HG03457 (cell line): Measurements from ENCODE around the gene APOBEC3F.
A peak's percentile ranks its signal among the peaks of the same experiment; 100 is the strongest.
"Not testable (repeated sequence)": the region's sequence is repeated elsewhere in the genome, so short reads cannot be mapped to it uniquely, and the experiment has no call there.

Experiments
- ATAC-seq: cut with Tn5 transposase; IDR thresholded peaks from one replicate; pipeline ENCODE4 v1.9.1; 2021; ENCODE audit warnings: moderate number of reproducible peaks; ENCODE audit not compliant: unreplicated experiment

Gene APOBEC3F

DNA sequence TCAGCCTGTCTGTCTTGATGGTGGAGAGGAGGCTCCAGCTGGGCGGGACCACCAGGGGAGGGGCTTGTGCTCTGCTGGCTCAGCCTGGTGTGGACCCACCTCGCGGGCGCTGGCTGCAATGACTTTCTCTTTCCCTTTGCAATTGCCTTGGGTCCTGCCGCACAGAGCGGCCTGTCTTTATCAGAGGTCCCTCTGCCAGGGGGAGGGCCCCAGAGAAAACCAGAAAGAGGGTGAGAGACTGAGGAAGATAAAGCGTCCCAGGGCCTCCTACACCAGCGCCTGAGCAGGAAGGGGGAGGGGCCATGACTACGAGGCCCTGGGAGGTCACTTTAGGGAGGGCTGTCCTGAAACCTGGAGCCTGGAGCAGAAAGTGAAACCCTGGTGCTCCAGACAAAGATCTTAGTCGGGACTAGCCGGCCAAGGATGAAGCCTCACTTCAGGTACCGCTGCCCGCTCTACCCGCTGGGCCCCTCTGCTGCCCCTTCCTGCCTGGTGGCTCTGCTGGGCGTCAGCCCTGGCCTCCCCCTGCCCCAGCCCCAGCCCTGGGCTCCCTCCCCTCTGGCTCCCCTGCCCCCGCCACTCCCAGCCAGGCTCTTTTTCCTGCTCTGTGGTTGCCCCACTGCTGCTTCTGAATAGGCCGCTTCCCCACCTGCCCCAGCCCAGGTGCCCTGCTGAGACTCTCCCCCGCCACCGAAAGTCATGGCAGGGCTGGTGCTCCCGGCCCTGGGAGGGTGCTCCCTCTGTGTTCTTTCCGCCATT, at the start of gene APOBEC3F:
Gene APOBEC3F, plus strand, starts transcription at position 327 of the 759 bp plus-strand sequence. Its CDS starts 97 bp downstream, at position 424.
- peak; percentile 83 for ATAC-seq

DNA sequence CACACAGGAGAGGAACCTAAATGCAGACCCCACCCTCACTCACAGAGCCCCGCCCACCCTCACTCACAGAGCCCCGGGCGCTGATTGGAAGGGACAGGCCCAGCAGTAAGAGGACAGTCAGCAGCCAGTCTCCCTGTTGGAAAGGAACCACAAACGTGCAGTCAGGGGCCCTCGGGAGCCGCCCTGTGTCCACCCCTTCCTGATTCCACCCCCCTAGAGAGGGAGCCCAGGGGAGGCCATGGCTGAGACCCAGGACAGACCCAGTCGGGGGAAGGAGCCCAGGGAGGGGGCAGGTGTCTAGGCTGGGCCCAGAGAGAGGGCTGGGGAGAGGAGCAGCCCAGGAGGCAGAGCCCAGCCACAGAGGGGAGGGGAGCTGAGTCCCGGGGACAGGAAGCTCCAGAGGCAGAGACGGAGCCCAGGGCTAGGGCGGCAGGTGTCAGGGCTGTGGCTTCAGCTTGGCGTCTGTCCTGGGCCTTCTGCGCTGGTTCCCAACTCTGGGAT, 47.7 kb upstream of the APOBEC3F start:
- not testable (repeated sequence) for ATAC-seq

DNA sequence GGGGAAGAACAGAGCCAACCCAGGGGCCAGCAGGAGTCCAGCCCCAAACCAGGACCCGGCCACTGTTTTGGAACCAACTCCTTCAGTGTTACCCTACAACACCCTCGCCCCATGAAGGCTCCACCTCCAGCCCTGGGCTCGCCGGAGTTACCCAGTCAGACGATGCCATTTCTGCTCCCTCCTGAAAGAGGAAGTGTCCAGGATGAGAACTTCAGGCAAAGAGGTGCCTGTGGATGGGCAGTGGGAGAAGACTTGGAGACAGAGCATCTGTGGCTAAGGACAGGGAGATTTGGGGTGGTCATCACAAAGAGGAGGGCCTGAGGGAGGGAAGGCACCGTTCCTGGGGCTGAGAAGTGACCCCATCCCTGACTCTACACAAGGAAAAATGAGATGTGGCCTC, 44.6 kb upstream of the APOBEC3F start:
- no peak for ATAC-seq

DNA sequence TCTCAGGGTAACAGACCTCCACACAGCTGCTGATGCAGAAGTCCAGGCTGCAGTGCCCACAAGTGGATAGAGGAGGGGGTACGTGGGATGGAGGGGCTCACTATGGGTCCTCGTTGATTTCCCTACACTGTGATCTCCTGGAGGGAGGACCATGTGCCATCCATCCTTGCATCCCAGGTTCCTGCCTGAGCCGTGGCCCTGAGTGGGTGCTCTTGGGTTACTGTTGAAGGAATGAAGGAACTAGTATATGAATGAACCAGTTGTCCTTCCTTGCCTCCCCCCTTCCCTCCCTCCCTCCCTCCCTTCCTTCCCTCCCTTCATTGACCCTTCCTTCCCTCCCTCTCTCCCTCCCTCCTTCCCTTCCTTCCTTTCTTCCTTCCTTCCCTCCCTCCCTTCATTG, 43.1 kb upstream of the APOBEC3F start:
- ATAC-seq, result no peak

DNA sequence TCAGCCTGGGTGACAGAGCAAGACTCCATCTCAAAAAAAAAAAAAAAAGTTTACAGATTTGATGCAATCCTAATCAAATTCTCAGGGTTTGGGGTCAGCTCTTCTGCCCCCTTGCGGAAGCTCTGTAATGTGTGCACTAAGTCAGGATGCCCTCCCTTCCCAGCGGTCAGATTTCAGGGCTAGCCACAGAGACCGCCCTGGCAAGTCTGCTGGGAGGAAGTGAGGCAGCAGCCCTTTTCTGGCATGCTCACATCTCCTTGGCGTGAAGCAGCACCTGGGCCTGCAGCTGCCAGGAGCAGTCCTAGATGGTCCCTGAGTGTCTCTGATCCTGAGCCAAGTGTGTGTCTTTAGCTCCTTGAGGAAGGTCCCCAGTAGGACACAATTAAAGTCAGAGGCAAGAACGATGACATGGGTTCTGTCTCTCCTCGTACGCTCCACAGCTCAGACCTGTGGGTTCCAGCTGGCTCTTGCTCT, 37.5 kb upstream of the APOBEC3F start:
- ATAC-seq, result no peak

DNA sequence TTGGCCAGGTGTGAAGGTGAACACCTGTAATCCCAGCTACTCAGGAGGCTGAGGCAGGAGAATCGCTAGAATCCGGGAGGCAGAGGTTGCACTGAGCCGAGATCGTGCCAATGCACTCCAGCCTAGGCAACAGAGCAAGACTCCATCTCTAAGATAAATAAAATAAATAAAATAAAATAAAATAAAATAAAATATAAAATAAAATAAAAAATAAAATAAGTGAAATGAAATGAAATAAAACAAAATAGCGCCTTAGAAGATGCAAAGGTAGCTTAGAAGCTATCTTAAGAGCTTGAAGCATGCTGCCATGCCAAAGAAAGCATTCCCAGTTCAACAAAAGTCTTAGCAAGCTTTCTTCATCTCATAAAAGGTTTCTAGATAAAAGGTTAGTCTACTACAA, 33.5 kb upstream of the APOBEC3F start:
- ATAC-seq, result no peak

DNA sequence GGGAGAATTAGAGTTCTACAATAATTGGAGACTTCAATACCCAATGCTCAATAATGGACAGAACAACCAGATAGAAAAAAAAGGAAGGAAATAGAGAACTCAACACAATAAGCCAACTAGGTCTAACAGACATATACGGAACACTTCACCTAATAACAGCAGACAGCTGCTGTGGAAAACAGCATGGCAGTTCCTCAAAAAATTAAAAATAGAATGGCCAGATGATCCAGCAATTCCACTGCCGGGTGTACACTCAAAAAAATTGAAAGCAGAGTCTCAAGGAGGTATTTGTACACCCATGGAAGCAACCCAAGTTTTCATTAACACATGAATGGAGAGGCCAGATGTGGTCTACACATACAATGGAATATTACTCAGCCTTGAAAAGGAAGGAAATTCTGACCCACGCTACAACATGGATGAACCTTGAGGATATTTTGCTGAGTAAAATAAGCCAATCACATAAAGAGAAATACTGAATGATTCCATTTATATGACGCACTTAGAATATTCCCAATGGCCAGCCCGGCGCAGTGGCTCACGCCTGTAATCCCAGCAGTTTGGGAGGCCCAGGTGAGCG, 32.3 kb upstream of the APOBEC3F start:
- not testable (repeated sequence) for ATAC-seq

DNA sequence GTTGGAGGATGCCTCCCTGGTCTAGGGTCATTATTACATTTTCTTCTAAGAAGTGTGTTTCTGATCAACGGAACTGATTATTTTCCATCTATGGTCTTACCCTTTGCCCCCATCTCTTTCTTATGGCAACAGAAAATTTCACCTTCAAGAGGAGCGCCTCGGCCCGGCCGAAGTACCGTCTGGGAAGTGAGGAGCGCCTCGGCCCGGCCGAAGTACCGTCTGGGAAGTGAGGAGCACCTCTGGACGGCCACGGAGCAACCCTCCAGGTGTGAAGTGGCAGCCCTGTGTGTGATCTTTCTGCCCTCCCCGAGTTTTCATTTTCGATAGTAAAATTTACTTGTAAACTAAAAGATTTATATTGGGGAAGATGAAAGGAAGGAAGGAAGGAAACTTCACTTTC, 29.7 kb upstream of the APOBEC3F start:
- no peak for ATAC-seq

DNA sequence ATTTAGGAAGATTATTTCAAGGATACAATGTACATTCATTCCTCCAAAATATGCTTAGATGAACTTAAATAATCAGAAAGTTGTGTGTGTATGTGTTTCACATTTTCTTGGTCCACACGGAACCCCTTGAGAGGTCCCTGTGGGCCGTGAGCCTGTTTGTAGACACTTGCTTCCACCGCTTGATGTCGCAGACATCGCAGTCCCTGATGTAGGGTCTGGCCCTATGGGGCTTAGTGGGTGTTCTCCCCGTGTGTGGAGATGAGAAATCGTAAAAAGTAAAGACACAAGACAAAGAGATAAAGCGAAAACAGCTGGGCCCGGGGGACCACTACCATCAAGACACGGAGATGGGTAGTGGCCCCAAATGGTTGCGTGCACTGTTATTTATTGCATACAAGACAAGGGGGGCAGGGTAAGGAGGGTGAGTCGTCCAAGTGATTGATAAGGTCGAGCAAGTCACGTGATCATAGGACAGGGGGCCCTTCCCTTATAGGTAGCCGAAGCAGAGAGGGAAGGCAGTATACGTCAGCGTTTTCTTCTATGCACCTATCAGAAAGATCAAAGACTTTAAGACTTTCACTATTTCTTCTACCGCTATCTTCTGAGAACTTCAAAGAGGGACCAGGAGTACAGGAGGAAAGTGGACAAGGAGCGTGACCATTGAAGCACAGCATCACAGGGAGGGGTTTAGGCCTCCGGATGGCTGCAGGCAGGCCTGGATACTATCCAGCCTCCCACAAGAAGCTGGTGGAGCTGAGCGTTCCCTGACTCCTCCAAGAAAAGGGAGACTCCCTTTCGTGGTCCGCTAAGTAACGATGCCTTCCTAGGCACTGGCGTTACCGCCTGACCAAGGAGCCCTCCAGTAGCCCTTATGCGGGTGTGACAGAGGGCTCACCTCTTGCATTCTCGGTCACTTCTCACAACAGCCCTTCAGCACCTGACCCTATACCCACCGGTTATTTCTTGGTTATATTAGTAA, 27.8 kb upstream of the APOBEC3F start:
- no peak for ATAC-seq

DNA sequence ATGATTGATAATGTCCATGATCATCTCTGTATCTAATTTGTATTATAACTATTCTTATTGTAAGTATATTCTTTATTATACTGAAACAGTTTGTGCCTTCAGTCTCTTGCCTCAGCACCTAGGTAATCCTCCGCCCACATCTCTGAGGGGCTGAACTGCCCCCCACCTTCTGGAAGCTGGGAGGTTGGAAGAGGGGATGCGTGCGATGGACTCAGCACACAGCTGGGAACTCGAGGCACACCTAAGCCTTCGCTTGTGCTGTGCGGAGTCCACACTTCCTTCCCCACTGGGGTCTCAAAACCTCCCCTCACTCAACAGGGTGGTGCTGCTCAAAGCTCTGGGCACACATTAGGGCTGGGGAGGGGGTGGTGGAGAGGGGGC, 27.1 kb upstream of the APOBEC3F start:
- not testable (repeated sequence) for ATAC-seq

DNA sequence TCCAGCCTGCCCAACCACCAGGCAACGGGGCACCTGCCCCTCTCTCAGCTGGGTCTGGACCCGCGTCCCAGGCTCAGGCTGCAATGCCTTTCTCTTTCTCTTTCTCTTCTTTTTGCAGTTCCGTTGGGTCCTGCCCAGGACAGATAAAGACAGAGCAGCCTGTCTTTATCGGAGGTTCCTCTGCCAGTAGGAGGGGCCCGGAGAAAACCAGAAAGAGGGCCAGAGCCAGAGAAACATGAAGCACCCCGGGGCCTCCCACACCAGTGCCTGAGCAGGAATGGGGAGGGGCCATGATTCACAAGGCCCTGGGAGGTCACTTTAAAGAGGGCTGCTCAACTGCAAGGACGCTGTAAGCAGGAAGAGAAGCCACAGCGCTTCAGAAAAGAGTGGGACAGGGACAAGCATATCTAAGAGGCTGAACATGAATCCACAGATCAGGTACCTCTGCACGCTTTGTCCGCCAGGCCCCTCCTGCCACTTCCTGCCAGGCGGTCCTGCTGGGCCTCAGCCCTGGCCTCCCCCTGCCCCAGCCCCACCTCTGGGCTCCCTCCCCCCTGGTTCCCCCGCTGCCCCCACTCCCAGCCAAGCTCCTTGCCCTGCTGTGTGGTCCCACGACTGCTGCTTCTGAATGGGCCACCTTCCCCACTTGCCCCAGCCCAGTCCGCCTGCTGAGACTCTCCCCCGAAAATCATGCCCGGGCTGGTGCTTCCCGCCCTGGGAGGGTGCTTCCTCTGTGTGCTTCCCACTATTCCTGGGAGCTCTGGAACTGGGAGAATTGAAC, 26.5 kb upstream of the APOBEC3F start, which contains the start of gene APOBEC3C:
Gene APOBEC3C, plus strand, starts transcription at position 316 of the 781 bp plus-strand sequence. Its CDS starts 106 bp downstream, at position 422.
- no peak for ATAC-seq

DNA sequence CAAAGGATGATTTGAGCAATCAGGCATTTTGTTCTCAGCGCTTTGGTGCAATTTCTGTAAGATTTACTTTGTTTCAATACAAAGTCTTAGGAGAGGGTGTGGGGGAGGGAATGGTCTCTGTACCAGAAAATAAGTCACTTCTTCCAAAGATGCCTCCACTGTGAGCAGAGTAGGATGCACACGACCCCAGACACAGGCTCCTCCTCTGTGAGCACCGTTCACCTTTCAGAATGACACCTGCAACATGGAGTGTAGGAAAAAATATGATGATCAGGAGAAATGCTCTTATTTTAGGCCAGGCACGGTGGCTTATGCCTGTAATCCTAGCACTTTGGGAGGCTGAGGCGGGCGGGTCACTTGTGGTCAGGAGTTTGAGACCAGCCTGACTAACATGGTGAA, 25.9 kb upstream of the APOBEC3F start:
- not testable (repeated sequence) for ATAC-seq

DNA sequence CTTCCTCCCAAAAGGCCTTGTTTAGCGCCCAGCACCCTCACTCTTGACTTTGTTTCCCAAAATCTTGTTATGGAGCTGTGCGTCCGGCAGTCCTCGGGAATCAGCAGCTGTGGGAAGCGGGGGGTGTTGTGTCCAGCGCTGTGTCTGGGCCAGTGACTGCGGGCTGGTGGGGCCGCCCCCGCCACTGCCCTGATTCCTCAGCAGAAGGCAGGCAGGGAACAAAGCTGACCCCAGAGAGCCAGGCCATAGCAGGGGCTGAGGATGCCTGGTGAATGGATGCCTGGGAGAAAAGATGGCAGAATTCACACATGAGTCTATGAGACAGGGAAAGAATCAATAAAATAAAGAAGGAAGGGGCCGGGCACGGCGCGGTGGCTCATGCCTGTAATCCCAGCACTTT, 24.1 kb upstream of the APOBEC3F start:
- ATAC-seq, result no peak

DNA sequence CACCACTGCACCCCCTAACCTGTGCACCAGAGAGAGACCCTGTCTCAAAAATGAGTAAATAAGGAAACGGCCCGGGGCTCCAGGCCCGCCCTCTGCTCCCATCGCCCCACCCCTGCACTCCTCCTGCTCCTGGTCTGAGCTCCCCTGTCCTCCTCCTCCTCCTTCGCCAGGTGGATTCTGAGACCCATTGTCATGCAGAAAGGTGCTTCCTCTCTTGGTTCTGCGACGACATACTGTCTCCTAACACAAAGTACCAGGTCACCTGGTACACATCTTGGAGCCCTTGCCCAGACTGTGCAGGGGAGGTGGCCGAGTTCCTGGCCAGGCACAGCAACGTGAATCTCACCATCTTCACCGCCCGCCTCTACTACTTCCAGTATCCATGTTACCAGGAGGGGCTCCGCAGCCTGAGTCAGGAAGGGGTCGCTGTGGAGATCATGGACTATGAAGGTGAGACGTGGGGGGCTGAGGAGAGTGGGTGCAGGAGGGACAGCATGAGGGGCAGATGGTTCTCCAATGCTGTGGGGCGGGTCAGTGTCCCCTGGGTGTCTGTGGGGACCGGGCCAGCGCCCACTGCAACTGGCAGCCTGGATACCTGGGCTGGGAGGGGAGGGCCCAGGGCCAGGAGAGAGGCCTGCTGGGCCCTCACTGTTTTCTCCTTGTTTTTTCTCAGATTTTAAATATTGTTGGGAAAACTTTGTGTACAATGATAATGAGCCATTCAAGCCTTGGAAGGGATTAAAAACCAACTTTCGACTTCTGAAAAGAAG, 22.9 kb upstream of the APOBEC3F start:
- ATAC-seq, result no peak

DNA sequence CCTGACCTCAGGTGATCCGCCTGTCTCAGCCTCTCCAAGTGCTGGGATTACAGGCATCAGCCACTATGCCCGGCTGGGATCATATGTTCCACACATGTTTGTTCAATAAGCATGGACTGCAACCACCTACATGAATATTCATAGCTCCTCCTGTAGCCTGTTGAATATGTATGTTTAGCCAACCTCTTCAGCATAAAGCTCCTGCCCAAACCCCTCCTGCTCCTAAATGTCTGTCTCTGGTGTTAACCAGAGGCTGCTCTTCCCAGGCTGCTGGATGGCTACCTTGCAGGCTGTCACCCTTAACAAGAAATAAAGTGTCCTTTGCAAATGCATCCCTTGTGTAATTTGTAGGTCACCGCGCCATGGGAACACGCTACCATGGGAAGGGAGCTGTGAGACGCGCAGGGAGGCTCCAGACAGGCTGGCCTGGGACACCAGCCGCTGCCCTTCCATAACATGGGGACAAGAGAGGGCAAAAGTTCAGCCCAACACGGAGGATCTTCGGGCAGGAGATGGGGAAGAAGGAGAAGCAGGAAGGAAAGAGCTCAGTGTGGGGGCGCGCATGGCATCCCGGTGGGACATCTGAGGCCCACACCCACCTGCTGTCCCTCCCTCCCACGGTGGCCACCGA, 20.5 kb upstream of the APOBEC3F start:
- ATAC-seq, result not testable (repeated sequence)

DNA sequence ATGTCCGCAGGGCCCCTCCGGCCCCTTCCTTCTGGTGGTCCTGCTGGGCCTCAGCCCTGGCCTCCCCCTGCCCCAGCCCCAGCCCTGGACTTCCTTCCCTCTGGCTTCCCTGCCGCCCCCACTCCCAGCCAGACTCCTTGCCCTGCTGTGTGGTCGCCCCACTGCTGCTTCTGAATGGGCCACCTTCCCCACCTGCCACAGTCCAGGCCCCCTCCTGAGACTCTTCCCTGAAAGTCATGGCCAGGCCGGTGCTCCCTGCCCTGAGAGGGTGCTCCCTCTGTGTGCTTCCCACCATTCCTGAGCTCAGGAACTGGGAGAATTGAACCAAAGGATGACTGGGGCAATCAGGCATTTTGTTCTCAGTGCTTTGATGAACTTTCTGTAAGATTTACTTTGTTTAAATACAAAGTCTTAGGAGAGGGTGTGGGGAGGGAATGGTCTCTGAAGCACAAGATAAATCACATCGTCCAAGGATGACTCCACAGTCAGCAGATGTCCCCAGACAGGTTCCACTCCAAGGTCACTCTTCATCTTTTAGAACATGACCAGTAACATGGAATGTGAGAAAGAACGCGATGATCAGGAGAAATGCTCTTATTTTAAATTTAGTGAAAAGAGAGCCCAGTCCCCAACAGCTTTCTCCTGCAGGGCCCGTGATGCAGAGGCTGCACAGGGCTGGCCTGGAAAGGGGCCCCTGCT, 19.0 kb upstream of the APOBEC3F start:
- no peak for ATAC-seq

DNA sequence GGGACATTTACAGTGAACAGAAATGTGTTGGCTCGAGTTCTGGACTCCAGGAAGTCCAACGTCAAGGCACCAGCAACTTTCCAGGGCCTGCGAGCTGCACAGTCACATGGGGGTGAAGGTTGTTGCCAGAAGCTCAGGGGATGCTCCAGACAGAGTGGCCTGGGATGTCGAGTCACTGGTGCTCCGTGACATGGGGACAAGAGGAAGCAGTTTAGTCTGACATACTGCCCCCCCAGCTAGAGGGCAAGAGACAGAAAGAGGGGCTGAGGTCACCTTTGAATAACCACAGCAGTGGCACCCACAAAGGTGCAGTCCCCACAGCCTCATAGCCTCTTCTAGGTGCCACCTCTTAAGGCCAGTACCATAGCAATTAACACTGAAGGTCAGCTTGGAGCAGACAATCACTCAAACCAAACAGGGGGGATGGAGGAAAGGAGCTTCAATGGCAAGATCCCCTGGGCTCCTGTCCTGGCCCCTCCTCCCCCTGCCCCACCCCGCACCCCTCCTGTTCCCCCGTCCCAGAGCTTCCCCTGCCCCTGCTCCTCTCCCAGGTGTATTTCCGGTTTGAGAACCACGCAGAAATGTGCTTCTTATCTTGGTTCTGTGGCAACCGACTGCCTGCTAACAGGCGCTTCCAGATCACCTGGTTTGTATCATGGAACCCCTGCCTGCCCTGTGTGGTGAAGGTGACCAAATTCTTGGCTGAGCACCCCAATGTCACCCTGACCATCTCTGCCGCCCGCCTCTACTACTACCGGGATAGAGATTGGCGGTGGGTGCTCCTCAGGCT, 15.9 kb upstream of the APOBEC3F start:
- no peak for ATAC-seq
